HPDE6-E6E7 (cell line): ENCODE data around the gene MED25.

Experiments
- DNase-seq: peaks from one replicate; pipeline ENCODE4 v3.0.0; 2011; ENCODE audit warnings: missing footprints; ENCODE audit errors: extremely low spot score

Gene MED25

GRCh38 chr19:49844138-49845095, 26.3 kb downstream of the MED25 start:
- no peak for DNase-seq

DNA sequence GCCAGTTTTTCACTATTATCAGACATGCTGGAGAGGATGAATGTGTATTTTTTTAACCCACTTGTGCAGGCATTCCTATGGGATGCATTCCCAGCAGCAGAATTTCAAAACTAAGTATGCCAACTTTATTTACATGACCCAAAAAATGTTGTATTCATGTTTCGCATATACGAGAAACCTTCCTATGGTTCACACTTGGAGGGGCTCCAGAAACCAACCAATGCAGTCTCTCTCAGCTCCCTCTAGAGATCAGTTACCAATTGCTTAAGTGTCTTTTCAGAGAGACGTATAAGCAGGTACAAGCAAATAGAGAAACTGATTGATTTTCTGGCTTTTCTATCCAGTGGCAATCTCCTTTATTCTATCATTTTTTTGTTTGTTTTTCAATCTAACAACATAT, 27.3 kb downstream of the MED25 start:
- DNase-seq = no peak

- no peak for DNase-seq
Observed at GRCh38 chr19:49846408-49846807, 28.3 kb downstream of the MED25 start.

- DNase-seq = no peak
Observed at GRCh38 chr19:49847731-49848696, 29.9 kb downstream of the MED25 start.

DNA sequence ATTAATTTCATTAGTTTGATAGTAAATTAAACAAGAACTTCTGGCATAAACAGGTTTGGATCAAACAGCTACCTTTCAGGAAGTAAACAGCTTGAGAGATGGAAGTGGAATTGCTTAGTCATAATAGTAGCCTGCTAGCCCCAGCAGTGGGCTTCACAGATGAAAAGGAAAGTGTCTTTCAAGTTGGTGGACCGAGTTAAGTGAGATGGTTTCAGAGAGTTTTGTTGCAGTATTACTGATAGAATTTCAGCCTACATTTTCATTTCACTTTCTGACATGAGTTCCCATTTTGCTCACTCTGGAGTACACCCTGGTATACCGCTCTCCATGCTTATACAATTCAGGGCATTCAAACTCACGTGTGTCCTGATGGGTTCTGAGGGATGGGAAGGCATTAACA, 30.8 kb downstream of the MED25 start:
- DNase-seq = no peak

- DNase-seq = no peak
Observed at GRCh38 chr19:49849433-49850220, 31.5 kb downstream of the MED25 start.

DNA sequence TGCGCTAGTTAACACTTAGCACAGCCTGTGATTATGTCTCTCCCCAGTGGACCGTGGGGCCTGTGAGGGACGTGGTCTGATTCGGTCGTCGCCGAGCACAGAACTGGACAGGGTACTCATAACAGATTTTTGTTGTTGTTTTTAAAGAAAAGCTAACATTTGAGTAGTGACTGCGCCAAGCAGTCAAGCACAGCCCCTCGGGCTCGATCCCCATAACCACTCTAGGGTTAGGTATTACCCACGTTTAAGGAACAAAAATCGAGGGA, 32.1 kb downstream of the MED25 start:
- no peak for DNase-seq

DNA sequence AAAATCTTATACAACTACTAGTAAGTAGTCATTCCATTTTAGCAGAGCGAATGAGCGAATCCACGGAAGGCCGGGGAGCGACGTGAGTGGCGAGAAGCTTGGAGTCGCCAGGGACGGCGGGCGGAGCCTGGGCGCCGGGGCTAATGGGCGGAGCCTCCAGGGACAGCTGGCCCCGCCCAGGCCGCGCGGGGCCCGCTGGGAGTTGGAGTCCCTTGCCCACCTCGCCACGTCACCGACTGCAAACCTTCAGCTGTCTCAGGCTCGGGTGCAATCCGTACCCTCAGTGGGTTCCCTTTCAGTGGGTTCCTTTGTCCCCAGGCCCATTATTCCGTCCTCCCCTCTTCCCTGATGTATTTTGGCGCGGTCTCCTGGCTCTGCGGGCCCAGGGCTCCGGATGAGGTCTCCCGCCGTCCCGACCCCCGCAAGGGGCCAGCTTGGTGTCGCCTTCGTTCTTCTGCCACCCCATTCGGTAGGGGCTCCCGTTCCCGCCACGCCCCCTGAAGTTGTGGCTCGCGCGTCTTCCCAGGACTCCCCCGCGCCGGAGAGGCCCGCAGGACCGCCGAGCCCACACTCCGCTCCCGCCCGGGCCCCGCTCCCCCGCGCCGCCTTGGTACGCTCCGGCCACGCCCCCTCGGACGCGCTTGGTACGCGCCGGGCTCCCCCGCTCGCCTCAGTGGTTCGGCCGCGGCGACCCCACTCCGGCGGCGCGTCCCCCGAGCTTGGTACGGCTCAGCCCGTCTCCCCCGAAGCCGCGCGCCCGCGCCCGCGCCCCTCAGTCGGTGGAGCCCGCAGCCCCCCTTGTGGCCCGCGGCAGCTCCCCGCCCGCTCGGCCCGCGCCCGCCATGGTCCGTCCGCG, 32.6 kb downstream of the MED25 start, which contains the start of gene PTOV1:
Gene PTOV1, plus strand, starts transcription at position 673 of the 856 bp plus-strand sequence.
- peak; percentile 97 for DNase-seq

DNA sequence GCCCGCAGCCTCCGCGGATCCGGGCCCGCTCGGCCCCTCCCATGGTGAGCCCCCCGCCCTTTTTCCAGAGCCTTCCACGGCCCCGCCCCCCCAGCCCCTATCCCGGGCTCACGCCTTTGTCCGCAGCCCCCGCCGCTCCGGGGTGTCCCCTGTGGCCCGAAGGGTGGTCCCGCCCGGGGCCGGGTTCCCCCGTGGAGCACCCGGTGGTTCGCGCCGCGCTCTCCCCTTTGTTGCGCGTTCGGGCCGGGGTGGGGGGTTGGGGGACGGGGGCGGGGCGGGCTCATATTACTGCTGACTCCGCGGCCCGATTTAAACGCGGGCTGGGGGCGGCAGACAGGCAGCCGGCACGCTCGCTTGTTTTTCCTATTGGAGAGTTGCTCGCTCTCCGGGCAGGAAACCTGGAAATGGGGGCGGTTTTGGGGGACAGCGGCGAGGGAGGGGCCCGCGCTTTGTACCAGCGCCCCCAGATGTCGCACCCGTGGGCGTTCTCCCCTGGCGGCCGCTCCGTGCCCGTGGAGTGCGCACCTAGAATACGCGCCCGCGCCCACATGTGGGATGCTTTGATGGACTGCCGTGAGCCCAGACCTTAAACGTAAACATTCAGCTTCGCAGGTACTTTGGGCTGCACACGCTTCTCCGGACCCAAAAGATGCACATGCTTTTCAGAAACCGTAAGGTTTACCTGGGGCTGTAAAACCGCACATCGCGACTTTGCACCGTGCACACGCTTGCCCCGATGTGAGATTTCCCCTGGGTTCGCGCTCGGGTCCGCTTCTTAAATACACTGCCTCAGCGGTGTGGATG, 33.6 kb downstream of the MED25 start:
- DNase-seq = no peak

DNA sequence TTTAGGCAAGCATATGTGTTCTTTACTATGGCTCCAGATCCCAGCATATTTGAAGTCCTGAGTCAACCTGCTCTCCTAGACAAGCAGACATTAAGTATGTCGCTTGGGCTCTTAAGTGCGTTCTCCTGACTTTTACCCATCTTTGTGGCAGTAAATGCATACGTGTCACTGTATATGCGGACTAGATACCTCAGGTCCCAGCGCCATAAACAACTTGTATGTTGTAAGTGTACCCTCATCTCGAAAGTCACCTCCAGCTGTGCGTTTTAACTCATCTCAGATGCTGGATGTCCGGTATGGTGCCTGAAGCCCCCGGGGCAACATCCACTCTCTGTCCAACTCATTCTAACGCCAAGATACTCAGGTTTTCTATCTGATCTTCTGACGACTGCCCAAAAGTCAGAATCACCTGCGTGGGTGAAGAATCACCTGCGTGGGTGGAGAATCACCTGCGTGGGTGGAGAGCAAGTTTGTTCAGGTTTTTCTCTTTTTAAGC, 34.6 kb downstream of the MED25 start:
- no peak for DNase-seq

DNA sequence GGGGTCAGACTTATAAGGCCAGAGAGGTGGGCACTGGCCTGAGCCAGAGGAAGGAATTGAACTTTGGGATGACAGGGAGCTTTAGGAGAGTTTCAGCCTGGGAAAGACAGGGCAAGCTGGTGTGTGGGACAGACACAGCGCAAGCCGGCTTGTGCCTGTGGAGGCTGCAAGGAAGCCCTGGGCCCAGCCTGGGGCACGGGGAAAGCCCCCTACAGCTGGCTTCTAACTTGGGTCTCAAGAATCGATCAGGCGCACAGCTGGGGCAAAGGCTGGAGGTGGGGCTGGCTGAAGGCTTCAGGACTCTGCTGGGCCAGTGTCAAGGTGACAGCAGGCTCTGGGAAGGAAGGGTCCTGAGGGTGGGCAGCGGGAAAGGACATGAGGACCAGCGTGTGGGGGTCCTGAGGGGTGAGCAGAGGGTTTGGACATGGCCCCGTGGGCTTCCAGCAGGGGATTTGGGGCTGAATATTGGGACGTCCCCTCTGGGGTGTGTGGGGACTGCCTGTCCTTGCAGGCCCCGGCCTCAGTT, 35.8 kb downstream of the MED25 start:
- DNase-seq = no peak

DNA sequence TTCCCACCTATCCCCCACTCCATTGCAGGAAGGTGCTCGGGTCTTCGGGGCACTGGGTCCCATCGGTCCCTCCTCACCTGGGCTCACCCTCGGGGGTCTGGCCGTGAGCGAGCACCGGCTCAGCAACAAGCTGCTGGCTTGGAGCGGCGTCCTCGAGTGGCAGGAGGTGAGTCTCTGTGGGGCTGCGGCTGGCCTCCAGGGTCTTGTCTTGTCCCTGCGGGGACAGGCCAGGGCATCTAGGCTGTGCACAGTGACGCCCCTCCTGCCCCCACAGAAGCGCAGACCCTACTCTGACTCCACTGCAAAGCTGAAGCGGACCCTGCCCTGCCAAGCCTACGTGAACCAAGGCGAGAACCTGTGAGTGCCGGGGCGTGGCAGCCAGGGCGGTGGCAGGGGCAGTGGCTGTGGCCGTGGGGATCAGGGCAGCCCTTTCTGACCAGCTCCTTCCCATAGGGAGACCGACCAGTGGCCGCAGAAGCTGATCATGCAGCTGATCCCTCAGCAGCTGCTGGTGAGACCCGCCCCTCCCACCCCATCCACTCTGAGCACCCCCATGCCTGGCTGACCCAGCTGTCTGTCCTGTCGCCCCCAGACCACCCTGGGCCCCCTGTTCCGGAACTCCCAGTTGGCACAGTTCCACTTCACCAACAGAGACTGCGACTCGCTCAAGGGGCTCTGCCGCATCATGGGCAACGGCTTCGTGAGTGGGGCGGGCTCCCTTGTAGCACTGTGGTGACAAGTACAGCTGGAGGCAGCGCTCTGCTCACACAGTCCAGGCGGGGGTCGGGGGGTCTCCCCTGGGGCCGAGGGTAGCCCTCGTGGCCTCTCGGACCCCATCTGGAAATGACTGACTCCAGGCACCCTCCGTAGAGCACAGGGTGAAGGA, 36.5 kb downstream of the MED25 start:
- no peak for DNase-seq

DNA sequence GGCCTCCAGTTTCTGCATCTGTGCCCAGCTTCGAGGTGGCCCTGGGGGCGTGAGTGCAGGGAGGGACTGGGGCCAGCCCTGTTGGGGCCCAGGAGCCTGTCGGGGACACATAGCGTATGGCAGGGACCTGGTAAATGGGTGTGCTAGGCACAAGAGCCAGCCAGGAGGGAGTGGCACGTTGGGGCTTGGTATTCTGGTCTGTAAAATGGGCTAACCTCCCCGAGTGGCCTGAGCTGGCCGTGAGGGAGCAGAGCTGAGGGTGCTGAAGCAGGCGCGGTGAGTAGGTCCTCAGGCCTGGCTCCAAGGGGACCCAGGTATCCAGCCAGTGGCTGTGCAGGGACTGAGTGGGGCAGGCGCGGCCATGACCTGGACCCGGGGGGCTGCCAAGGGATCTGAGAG, 37.2 kb downstream of the MED25 start:
- no peak for DNase-seq

- no peak for DNase-seq
Observed at GRCh38 chr19:49855676-49856573, 37.8 kb downstream of the MED25 start.

GRCh38 chr19:49856574-49857021, 38.5 kb downstream of the MED25 start:
- DNase-seq = no peak

DNA sequence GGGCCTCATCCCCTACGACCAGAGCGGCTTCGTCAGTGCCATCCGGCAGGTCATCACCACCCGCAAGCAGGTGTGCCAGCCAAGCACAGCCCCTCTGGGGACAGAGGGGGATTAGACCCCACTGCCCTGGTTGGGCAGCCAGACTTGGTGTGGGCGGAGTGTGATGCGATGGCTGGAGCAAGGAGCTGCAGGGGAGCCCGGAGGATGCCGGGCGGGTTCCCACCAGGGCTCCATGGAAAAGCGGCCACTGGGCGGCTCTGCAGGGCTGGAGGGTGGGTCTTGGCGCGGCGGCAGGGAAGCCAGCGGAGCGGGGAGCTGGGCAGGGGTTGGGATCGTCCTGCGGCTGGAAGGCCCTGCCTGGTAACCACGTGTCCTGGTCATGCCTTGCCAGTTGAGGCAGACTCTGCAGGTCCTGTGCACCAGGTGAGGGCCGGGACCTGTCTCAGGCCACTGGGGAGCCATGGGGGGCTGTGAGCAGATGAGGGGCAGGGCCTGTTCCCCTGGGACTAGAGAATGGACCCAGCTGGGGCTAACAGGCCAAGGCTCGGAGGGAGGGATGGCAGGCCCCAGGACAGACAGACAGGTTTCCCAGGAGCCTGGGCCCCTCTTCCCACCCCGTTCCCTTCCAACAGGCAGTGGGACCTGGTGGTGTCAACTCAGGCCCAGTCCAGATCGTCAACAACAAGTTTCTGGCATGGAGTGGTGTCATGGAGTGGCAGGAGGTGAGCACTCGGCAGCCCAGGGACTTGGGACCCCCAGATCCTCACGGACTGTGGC, 39.2 kb downstream of the MED25 start:
- DNase-seq = no peak

DNA sequence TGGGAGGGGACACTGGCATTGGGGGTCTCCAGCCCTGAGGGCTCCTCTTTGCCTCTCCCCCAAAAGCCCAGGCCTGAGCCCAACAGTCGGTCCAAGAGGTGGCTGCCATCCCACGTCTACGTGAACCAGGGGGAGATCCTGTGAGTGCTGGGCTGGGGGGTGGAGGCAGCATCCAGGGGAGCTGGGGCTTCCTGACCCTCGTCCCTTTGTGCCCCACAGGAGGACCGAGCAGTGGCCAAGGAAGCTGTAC, 39.7 kb downstream of the MED25 start:
- no peak for DNase-seq
